ENCODE measurements around the gene HEXD.

HEXD gene

DNA sequence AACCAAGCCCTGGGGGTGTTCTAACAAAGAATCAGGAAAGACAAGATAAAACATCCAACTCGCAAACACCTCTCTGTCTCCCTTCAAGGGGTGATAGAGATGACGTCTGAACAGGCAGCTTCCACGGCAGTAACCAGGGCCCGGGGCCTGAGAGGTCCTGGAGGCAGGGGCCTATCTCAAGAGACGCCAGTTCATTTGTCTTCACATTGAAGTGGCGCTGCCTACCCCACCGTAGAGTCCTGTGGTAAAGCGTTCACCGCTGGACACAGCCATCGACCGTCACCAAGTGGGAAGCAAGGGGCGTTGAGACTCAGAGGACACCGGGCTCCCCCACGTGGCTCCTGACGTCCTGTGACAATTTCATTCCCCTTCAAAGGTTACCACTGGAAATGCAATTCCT lies 25.2 kb upstream of the HEXD start:
- DNase-seq (ENCODE audit: low read depth), result no peak
- no peak overlapping the region for H3K4me3 ChIP-seq (ENCODE audit: low read length)
- TF ChIP-seq, protein P1, sequence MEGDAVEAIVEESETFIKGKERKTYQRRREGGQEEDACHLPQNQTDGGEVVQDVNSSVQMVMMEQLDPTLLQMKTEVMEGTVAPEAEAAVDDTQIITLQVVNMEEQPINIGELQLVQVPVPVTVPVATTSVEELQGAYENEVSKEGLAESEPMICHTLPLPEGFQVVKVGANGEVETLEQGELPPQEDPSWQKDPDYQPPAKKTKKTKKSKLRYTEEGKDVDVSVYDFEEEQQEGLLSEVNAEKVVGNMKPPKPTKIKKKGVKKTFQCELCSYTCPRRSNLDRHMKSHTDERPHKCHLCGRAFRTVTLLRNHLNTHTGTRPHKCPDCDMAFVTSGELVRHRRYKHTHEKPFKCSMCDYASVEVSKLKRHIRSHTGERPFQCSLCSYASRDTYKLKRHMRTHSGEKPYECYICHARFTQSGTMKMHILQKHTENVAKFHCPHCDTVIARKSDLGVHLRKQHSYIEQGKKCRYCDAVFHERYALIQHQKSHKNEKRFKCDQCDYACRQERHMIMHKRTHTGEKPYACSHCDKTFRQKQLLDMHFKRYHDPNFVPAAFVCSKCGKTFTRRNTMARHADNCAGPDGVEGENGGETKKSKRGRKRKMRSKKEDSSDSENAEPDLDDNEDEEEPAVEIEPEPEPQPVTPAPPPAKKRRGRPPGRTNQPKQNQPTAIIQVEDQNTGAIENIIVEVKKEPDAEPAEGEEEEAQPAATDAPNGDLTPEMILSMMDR (conservative IDR thresholded peaks at IDR 0.05; ENCODE audit: low read length), result no peak

DNA sequence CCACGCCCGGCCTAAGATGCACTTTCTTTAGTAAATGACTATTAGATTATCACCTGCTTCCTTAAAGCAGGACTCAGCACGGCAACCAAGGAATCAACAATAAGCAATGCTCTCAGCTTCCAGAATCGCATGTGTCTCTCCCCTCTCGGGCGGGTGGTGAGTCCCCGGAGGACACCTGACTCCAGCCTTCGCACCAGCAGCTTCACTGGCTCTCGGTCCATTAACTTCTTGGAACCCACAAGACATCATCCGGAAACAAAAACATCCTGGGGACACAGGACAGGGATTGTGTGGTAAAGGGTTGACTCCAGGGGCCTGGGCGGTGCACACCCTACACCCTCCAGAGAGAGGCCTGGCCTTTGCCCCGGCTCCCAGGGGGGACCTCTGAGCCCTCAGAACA lies 23.9 kb upstream of the HEXD start:
- no peak overlapping the region for H3K4me3 ChIP-seq (ENCODE audit: low read length)
- DNase-seq (ENCODE audit: low read depth), result no peak
- TF ChIP-seq, protein P1 (conservative IDR thresholded peaks at IDR 0.05; ENCODE audit: low read length), result no peak

DNA sequence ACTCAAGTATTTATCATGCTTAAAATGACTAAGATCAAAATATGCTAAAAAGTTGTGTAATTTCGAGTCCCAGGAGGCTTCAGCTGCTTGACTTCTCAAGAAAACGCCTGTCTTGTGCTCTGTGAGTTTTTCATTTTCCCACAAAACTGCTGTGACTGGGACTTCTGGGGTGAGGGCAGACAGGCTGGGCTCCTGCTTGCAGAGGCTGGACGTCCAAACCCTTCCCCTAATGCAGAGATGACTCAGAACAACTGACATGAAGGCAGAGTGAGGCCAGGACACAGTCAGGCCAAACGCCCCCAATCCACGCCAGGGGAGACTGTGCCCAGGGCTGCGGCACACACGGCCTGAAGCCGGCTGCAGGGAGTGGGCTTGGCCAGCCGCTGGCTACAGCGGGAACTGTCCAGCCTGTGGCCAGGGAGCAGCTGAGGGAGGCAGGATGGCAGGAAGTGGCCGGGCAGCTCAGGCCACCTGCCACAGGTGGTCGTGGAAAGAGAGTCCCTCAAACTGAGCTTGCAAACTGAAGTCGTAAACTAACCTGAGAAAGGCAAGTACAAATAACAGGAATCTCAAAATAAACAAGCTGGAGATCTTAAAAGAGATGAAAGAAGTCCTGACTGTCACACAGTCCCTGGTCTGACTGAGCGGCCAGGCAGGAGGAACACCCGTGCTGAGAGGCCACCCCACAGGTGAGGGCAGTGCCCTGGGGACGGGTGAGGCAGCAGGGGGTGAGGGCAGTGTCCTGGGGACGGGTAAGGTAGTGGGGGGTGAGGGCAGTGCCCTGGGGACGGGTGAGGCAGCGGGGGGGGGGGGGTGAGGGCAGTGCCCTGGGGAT lies 21.3 kb upstream of the HEXD start:
- TF ChIP-seq, protein P1 (conservative IDR thresholded peaks at IDR 0.05; ENCODE audit: low read length), result no peak
- DNase-seq (ENCODE audit: low read depth), result peak; percentile 99
- peak overlapping the region; percentile 44 for H3K4me3 ChIP-seq (ENCODE audit: low read length)

DNA sequence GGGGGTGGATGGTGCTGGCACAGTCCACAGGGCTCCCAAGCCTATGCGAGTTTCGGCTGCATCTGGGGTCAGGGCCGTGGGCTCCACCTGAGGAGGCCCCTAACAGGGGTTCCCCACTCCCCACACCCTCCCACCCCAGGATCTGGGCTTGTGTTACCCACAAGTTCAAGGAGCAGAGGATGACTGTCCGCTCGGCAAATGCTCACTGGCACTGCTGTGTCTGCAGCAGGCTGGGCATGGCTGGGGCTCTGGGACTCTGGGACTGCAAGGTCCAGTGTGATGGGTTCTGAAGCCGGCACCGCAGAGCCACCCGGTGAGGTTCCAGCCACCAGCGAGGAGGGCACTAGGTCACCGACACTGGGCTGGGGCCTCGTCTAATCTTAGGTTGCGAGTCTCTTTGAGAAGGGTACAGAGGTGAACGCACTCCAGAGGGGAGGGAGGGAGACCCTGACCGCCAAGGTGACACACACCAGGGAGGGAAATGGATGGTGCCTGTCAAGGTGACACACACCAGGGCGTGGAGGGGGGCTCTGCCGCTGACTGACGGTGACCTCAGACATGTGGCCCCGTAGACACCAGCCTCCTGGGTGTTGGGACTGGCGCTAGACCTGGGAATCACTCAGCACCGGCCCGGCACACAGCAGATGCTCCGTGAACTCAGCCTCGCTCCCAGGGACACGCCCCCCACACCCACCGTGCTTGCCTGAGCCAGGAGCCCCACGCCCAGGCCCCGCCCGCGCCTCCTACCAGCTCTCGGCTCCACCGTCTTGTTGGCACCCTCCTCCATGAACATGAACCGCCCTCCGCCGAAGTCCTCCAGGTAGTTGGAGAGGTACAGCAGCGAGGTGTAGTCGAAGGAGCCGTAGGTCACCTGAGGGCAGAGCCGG lies 20.5 kb upstream of the HEXD start:
- no peak for DNase-seq (ENCODE audit: low read depth)
- TF ChIP-seq, protein P1 (conservative IDR thresholded peaks at IDR 0.05; ENCODE audit: low read length), result no peak

DNA sequence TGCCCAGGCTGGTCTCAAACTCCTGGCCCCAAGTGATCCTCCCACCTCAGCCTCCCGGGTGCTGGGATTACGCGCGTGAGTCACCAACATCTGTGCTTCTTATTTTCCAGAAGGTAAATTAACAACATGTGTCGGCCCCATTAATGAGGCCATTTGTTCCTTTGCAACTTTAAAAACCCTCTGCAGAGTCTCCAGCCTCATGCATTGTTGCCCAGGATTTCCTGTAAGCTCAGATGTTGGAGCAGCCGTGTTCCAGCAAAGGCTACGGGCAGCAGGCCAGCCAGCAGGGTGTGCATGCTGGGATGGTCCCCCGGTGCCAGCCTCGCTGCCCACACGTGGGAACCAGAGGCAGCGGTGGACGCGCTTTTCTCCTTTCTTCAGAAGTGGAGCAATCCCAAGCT lies 19.1 kb upstream of the HEXD start:
- no peak overlapping the region for H3K4me3 ChIP-seq (ENCODE audit: low read length)
- TF ChIP-seq, protein P1 (conservative IDR thresholded peaks at IDR 0.05; ENCODE audit: low read length), result no peak
- peak; percentile 99 for DNase-seq (ENCODE audit: low read depth)

More for the DNA sequence above, 20.5 kb upstream of the HEXD start:
- peak overlapping the region; percentile 44 for H3K4me3 ChIP-seq (ENCODE audit: low read length)

DNA sequence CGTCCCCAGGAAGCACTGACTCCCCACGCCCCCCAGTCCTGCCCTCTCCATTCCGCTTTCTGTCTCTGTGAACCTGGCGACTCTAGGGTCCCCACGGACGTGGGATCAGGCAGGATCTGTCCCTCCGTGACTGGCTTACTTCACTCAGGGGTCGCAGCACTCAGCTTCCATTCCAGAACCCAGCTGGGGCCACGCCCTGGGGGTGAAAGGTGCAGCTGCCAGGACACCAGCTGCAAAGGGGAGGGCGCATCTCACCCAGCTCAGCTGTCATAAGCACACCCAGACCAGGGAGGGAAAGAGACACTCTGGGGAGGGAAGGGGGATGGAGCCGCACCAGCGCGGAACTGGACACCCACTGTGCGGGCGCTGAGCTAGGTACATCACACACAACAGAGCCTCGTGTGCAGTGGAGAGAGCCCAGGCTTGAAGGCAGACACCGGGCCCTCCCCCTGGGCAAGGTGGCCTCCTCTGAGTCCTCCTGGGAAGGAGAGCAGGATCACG lies 18.5 kb upstream of the HEXD start:
- H3K4me3 ChIP-seq (ENCODE audit: low read length), result peak overlapping the region; percentile 22
- peak; percentile 19 for DNase-seq (ENCODE audit: low read depth)
- TF ChIP-seq, protein P1 (conservative IDR thresholded peaks at IDR 0.05; ENCODE audit: low read length), result no peak

All from AG10803 (cell line).